GM19467 (cell line): ENCODE results near the gene SLC41A3.
"Not testable (repeated sequence)": the region's sequence is repeated elsewhere in the genome, so short reads cannot be mapped to it uniquely, and the experiment has no call there.

Source experiments
- ATAC-seq: cut with Tn5 transposase; IDR thresholded peaks from one replicate; pipeline ENCODE4 v1.9.1; 2021; ENCODE audit warnings: mild to moderate bottlenecking, moderate library complexity; ENCODE audit not compliant: unreplicated experiment

The SLC41A3 gene

GRCh38 chr3:126008219-126008618 lies 75.7 kb downstream of the SLC41A3 start:
- no peak for ATAC-seq

GRCh38 chr3:126005951-126006350 lies 78.0 kb downstream of the SLC41A3 start:
- no peak for ATAC-seq

GRCh38 chr3:126004692-126005091 lies 79.2 kb downstream of the SLC41A3 start:
- no peak for ATAC-seq

- no peak for ATAC-seq
These were observed 79.7 kb downstream of the SLC41A3 start for GRCh38 chr3:126004217-126004616.

GRCh38 chr3:126003447-126004190 lies 80.3 kb downstream of the SLC41A3 start:
- ATAC-seq: no peak

GRCh38 chr3:126002189-126002588 lies 81.7 kb downstream of the SLC41A3 start:
- no peak for ATAC-seq

- not testable (repeated sequence) for ATAC-seq
These were observed 87.2 kb downstream of the SLC41A3 start for GRCh38 chr3:125996751-125997150.

- peak; percentile 61 for ATAC-seq
These were observed 93.5 kb downstream of the SLC41A3 start for GRCh38 chr3:125990253-125990970.

GRCh38 chr3:125984951-125985350 lies 99.0 kb downstream of the SLC41A3 start:
- not testable (repeated sequence) for ATAC-seq

- not testable (repeated sequence) for ATAC-seq
These were observed 106.8 kb downstream of the SLC41A3 start for GRCh38 chr3:125977104-125977503.

GRCh38 chr3:125976003-125976390 lies 107.9 kb downstream of the SLC41A3 start:
- not testable (repeated sequence) for ATAC-seq

GRCh38 chr3:125975245-125976002 lies 108.5 kb downstream of the SLC41A3 start:
- not testable (repeated sequence) for ATAC-seq

GRCh38 chr3:125971997-125972944 lies 111.7 kb downstream of the SLC41A3 start:
- ATAC-seq: not testable (repeated sequence)

- ATAC-seq: not testable (repeated sequence)
These were observed 115.0 kb downstream of the SLC41A3 start, which contains the start of gene ROPN1B for GRCh38 chr3:125968701-125969592. Gene ROPN1B (plus strand): TSS chr3:125969178. CDS start chr3:125972055, 2,877 bp downstream.

GRCh38 chr3:125968121-125968520 lies 115.8 kb downstream of the SLC41A3 start:
- ATAC-seq: not testable (repeated sequence)

GRCh38 chr3:125967156-125967555 lies 116.8 kb downstream of the SLC41A3 start:
- no peak for ATAC-seq

- no peak for ATAC-seq
These were observed 118.4 kb downstream of the SLC41A3 start for GRCh38 chr3:125965505-125965904.

GRCh38 chr3:125963834-125964233 lies 120.1 kb downstream of the SLC41A3 start:
- ATAC-seq: not testable (repeated sequence)

GRCh38 chr3:125961289-125961589 lies 122.7 kb downstream of the SLC41A3 start:
- ATAC-seq: no peak
